Colonic mucosa (tissue), 4 donors: Measurements from ENCODE around the gene OTUD5. TPM values are rescaled to one million over a fixed set of nuclear protein-coding genes. Genes with fewer than 3 reads are reported as not detected.

ENCODE experiments used
- DNase-seq: peaks from one replicate; pipeline ENCODE4 v3.0.0-alpha.2; 2020
- H3K27ac ChIP-seq: fragments of 200-600 bp; one replicate; pipeline ENCODE4 v1.8.0; 2021
- H3K27me3 ChIP-seq: fragments of 200-600 bp; one replicate; pipeline ENCODE4 v1.8.0; 2021
- H3K36me3 ChIP-seq: fragments of 200-600 bp; one replicate; pipeline ENCODE4 v1.8.0; 2021
- H3K4me1 ChIP-seq: fragments of 200-600 bp; one replicate; pipeline ENCODE4 v1.8.0; 2021; ENCODE audit warnings: mild to moderate bottlenecking
- H3K4me3 ChIP-seq: fragments of 200-600 bp; one replicate; pipeline ENCODE4 v1.8.0; 2021
- H3K9ac ChIP-seq, 2 donors: one replicate each; pipeline ENCODE4 v1.7.0; 2013; ENCODE audit warnings: control low read depth in 2 of 2, low read depth in 2 of 2, low read length in 2 of 2
- H3K9me3 ChIP-seq: fragments of 200-600 bp; one replicate; pipeline ENCODE4 v1.8.0; 2021
- CTCF ChIP-seq: fragments of 200-600 bp; IDR thresholded peaks from one replicate; pipeline ENCODE4 v1.8.0; 2022; ENCODE audit warnings: antibody characterized with exemption, mild to moderate bottlenecking
- intact Hi-C: fragments of 100-400 bp; cut with DNase I; formaldehyde crosslinking; loops from one replicate; pipeline ENCODE4 v1.14.1; 2022
- total RNA-seq, 2 donors: library from RNA; stranded (reverse); fragmentation: NEBNext Ultra II Directional in 1 of 2; extraction: Animal tissue kit (Norgen Biotek cat#: 25700) in 1 of 2; gene quantifications; one replicate each; pipeline ENCODE4 v1.2.1, GENCODE V29; 2021
- donor health status: healthy.
- donor health status: DM: no; HTN: no; CAD: no.
- donor health status: DM: no; HTN: no; CAD: no.

OTUD5 gene
- 10 to 100 TPM; 40.2 to 40.9 TPM for total RNA-seq

- intact Hi-C loops: no loop called here
These were observed at the start of gene OTUD5 for GRCh38 chrX:48957477-48957826. Gene OTUD5 (minus strand): TSS chrX:48957607. CDS start chrX:48957570, 37 bp downstream.

GRCh38 chrX:49003696-49004095, 46.3 kb upstream of the OTUD5 start:
- no peak overlapping the region for H3K4me3 ChIP-seq
- TF ChIP-seq CTCF: no peak
- H3K27ac ChIP-seq: no peak overlapping the region
- H3K36me3 ChIP-seq: no peaks in the 10 kb centered on the region
- no peak overlapping the region for H3K9ac ChIP-seq
- DNase-seq: no peak
- H3K27me3 ChIP-seq: no peaks in the 10 kb centered on the region
- no peaks in the 10 kb centered on the region for H3K4me1 ChIP-seq
- intact Hi-C loops: no loop called here
- H3K9me3 ChIP-seq: no peaks in the 10 kb centered on the region

More at GRCh38 chrX:48957477-48957826, at the start of gene OTUD5:
- Histone ChIP-seq H3K36me3 (no peaks in the 10 kb centered on the region), H3K27ac (peak within 1 kb of the TSS; percentile 94), H3K9me3 (no peaks in the 10 kb centered on the region), H3K4me3 (peak within 1 kb of the TSS; percentile 57), H3K9ac (peak within 1 kb of the TSS; percentile 84 to 89), H3K27me3 (no peaks in the 10 kb centered on the region), H3K4me1 (no peaks in the 10 kb centered on the region)
- no peak for TF ChIP-seq CTCF
- no peak for DNase-seq

- intact Hi-C loops: no loop called here
- DNase-seq: peak; percentile 70
- Histone ChIP-seq H3K27ac (peak within 1 kb of the TSS; percentile 71), H3K9ac (peak within 1 kb of the TSS; percentile 66 to 67), H3K4me1 (no peaks in the 10 kb centered on the region), H3K4me3 (peak within 1 kb of the TSS; percentile 60), H3K27me3 (no peaks in the 10 kb centered on the region), H3K36me3 (no peaks in the 10 kb centered on the region), H3K9me3 (no peaks in the 10 kb centered on the region)
- TF ChIP-seq CTCF: no peak
These were observed 44.9 kb upstream of the OTUD5 start, which contains the start of gene GRIPAP1 for GRCh38 chrX:49002091-49002935. Gene GRIPAP1 (minus strand): TSS chrX:49002264. CDS start chrX:49002229, 35 bp downstream.

GRCh38 chrX:49001521-49002090, 44.2 kb upstream of the OTUD5 start:
- peak; percentile 21 for DNase-seq
- no peaks in the 10 kb centered on the region for H3K9me3 ChIP-seq
- H3K9ac ChIP-seq: peak overlapping the region; percentile 66 to 67
- peak overlapping the region; percentile 60 for H3K4me3 ChIP-seq
- no peaks in the 10 kb centered on the region for H3K4me1 ChIP-seq
- no peak for TF ChIP-seq CTCF
- no peaks in the 10 kb centered on the region for H3K27me3 ChIP-seq
- peak overlapping the region; percentile 71 for H3K27ac ChIP-seq
- intact Hi-C loops: no loop called here
- H3K36me3 ChIP-seq: no peaks in the 10 kb centered on the region

- Histone ChIP-seq H3K4me3 (no peak overlapping the region), H3K9ac (no peak overlapping the region), H3K9me3 (no peaks in the 10 kb centered on the region), H3K36me3 (no peaks in the 10 kb centered on the region), H3K27me3 (no peaks in the 10 kb centered on the region), H3K4me1 (no peaks in the 10 kb centered on the region), H3K27ac (no peak overlapping the region)
- intact Hi-C loops: no loop called here
- no peak for DNase-seq
- TF ChIP-seq CTCF: no peak
These were observed 43.2 kb upstream of the OTUD5 start for GRCh38 chrX:49000636-49001035.
